GM23248 (cell line): Measurements from ENCODE around the gene SMARCD2. TPM values are rescaled to one million over a fixed set of nuclear protein-coding genes. Genes with fewer than 3 reads are reported as not detected.

Experiments used
- DNase-seq: peaks from one replicate; pipeline ENCODE4 v3.0.0-alpha.2; 2015
- H2AFZ ChIP-seq: fragments of 200-600 bp; sonication (generic); 2 replicates; pipeline ENCODE4 v1.6.1; 2016; ENCODE audit warnings: antibody characterized with exemption
- H3F3A ChIP-seq: fragments of 200-600 bp; sonication (generic); 2 replicates; pipeline ENCODE4 v1.6.1; 2016; ENCODE audit warnings: mild to moderate bottlenecking, antibody characterized with exemption, mixed run types; ENCODE audit not compliant: insufficient read depth
- H3K27ac ChIP-seq: fragments of 200-600 bp; sonication (generic); 2 replicates; pipeline ENCODE4 v1.5.1; 2016; ENCODE audit warnings: mild to moderate bottlenecking
- H3K27me3 ChIP-seq: fragments of 200-600 bp; sonication (generic); replicated peaks from 2 replicates; pipeline ENCODE4 v1.6.1; 2016; ENCODE audit warnings: mild to moderate bottlenecking; ENCODE audit not compliant: insufficient read depth
- H3K36me3 ChIP-seq: fragments of 200-600 bp; sonication (generic); 2 replicates; pipeline ENCODE4 v1.6.1; 2016; ENCODE audit warnings: low read depth, mild to moderate bottlenecking
- H3K4me1 ChIP-seq: fragments of 200-600 bp; sonication (generic); 2 replicates; pipeline ENCODE4 v1.6.1; 2016; ENCODE audit warnings: mild to moderate bottlenecking; ENCODE audit not compliant: insufficient read depth
- H3K4me2 ChIP-seq: fragments of 200-600 bp; sonication (generic); one replicate; pipeline ENCODE4 v1.6.1; 2016; ENCODE audit warnings: mild to moderate bottlenecking; ENCODE audit not compliant: unreplicated experiment
- H3K4me3 ChIP-seq: fragments of 200-600 bp; sonication (generic); 2 replicates; pipeline ENCODE4 v1.5.1; 2016; ENCODE audit warnings: mild to moderate bottlenecking
- H3K79me2 ChIP-seq: fragments of 200-600 bp; sonication (generic); 2 replicates; pipeline ENCODE4 v1.6.1; 2016; ENCODE audit warnings: mild to moderate bottlenecking; ENCODE audit not compliant: insufficient read depth
- H3K9ac ChIP-seq: fragments of 200-600 bp; sonication (generic); 2 replicates; pipeline ENCODE4 v1.6.1; 2016; ENCODE audit warnings: mild to moderate bottlenecking
- H3K9me2 ChIP-seq: fragments of 200-600 bp; sonication (generic); 2 replicates; pipeline ENCODE4 v1.6.1; 2016; ENCODE audit warnings: mixed run types, mild to moderate bottlenecking, moderate library complexity; ENCODE audit not compliant: insufficient read depth
- H3K9me3 ChIP-seq: fragments of 200-600 bp; sonication (generic); one replicate; pipeline ENCODE4 v1.6.1; 2017; ENCODE audit warnings: low read depth
- H4K20me1 ChIP-seq: fragments of 200-600 bp; sonication (generic); 2 replicates; pipeline ENCODE4 v1.6.0; 2016; ENCODE audit not compliant: insufficient read depth
- EZH2 ChIP-seq: fragments of 200-600 bp; sonication (generic); IDR thresholded peaks from 2 replicates; pipeline ENCODE4 v1.6.1; 2018; ENCODE audit warnings: antibody characterized with exemption, mild to moderate bottlenecking; ENCODE audit not compliant: insufficient read depth, poor library complexity, severe bottlenecking
- EZH2phosphoT487 ChIP-seq: fragments of 200-600 bp; sonication (generic); IDR thresholded peaks from 2 replicates; pipeline ENCODE4 v1.6.1; 2018; ENCODE audit warnings: antibody characterized with exemption, moderate library complexity, mild to moderate bottlenecking, low read depth; ENCODE audit not compliant: insufficient read depth
- WGBS, 2 experiments: methylation state at CpG; one replicate each; pipeline ENCODE4 v1.1.6; 2015 to 2017; ENCODE audit warnings: low lambda C conversion rate in 2 of 2, low coverage in 1 of 2; ENCODE audit errors: missing lambda C conversion rate in 2 of 2; 5-methylcytosine and 5-hydroxymethylcytosine counted together
- in situ Hi-C: fragments of 300-500 bp; cut with MboI; formaldehyde crosslinking; loops from 2 replicates; pipeline ENCODE4 v1.15.0; 2020
- polyA plus RNA-seq: library from polyadenylated mRNA; unstranded; fragments of >200 nt; fragmentation: Nextera tagmentation; extraction: Ambion mirVana; gene quantifications from 2 replicates; pipeline ENCODE4 v1.2.1, GENCODE V29; 2016
- total RNA-seq: library from RNA; depleted of rRNA; stranded (reverse); fragments of >200 nt; shearing (Covaris generic); gene quantifications from 2 replicates; pipeline ENCODE4 v1.2.3, GENCODE V29; 2014

SMARCD2 gene
- total and polyA plus RNA-seq, 2 experiments from 2014 or later: 29.3 to 88.5 TPM

GRCh38 chr17:63855185-63855584, 12.7 kb upstream of the SMARCD2 start:
- Histone ChIP-seq H3K4me2 (no peak overlapping the region), H3K27ac (no peak overlapping the region), H2AFZ (no peak overlapping the region), H3K27me3 (peaks cover 4% of the 10 kb centered on the region; the same call in 1 of the 2 replicates), H3F3A (no peaks in the 10 kb centered on the region), H3K9me3 (no peaks in the 10 kb centered on the region), H3K9ac (no peak overlapping the region), H3K9me2 (no peaks in the 10 kb centered on the region), H3K4me1 (no peaks in the 10 kb centered on the region), H3K4me3 (no peak overlapping the region), H3K79me2 (no peaks in the 10 kb centered on the region), H4K20me1 (no peaks in the 10 kb centered on the region), H3K36me3 (no peaks in the 10 kb centered on the region)
- WGBS, 2 experiments: 62 to 69% methylated on average over 8 of the region's 8 CpGs
- no peak for DNase-seq
- TF ChIP-seq EZH2phosphoT487: no peak
- no peak for TF ChIP-seq EZH2
- in situ Hi-C loops: no loop called here

GRCh38 chr17:63854709-63855108, 12.2 kb upstream of the SMARCD2 start:
- Histone ChIP-seq H3K4me1 (no peaks in the 10 kb centered on the region), H3K9me2 (no peaks in the 10 kb centered on the region), H3K27me3 (peaks cover 4% of the 10 kb centered on the region; the same call in 1 of the 2 replicates), H3K9ac (no peak overlapping the region), H3F3A (no peaks in the 10 kb centered on the region), H4K20me1 (no peaks in the 10 kb centered on the region), H2AFZ (no peak overlapping the region), H3K9me3 (no peaks in the 10 kb centered on the region), H3K79me2 (no peaks in the 10 kb centered on the region), H3K4me3 (no peak overlapping the region), H3K27ac (no peak overlapping the region), H3K36me3 (no peaks in the 10 kb centered on the region), H3K4me2 (no peak overlapping the region)
- DNase-seq: no peak
- no peak for TF ChIP-seq EZH2
- TF ChIP-seq EZH2phosphoT487: no peak
- WGBS, 2 experiments: 70 to 80% methylated on average over 5 of the region's 5 CpGs
- in situ Hi-C loops: no loop called here

- H3K27ac ChIP-seq: no peak overlapping the region
- H4K20me1 ChIP-seq: no peaks in the 10 kb centered on the region
- H3K4me2 ChIP-seq: no peak overlapping the region
- WGBS, 2 experiments: 98% methylated on average over 2 of the region's 2 CpGs
- no peak for DNase-seq
- H3K4me3 ChIP-seq: no peak overlapping the region
- H3K9me2 ChIP-seq: no peaks in the 10 kb centered on the region
- H3K9me3 ChIP-seq: no peaks in the 10 kb centered on the region
- H3K79me2 ChIP-seq: no peaks in the 10 kb centered on the region
- no peaks in the 10 kb centered on the region for H3K36me3 ChIP-seq
- TF ChIP-seq EZH2phosphoT487 (no peak), EZH2 (no peak)
- H3K9ac ChIP-seq: no peak overlapping the region
- no peaks in the 10 kb centered on the region for H3F3A ChIP-seq
- in situ Hi-C loops: no loop called here
- peaks cover 4% of the 10 kb centered on the region; the same call in 1 of the 2 replicates for H3K4me1 ChIP-seq
- H3K27me3 ChIP-seq: no peaks in the 10 kb centered on the region; the same call in 1 of the 2 replicates
- H2AFZ ChIP-seq: no peak overlapping the region
Observed at GRCh38 chr17:63853260-63853659, 10.8 kb upstream of the SMARCD2 start.

DNA sequence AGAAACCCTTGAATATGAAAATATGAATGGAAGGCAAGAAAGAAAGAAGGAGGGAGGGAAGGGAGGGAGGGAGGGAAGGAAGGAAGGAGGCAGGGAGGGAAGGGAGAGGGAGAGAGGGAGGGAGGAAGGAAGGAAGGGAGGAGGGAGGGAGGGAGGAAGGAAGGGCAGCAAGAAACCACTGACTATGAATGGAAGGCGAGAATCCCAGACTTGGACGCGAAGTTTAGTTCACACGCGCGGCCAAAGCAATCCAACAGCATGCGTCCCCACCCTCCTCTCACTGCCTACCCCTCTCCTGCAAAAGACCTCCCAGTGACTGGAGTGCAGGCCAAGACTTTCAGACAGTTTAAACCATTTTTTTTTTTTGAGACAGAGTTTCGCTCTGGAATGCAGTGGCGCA, 7.9 kb upstream of the SMARCD2 start:
- Histone ChIP-seq H3F3A (no peaks in the 10 kb centered on the region), H3K4me1 (peaks cover 4% of the 10 kb centered on the region; the same call in 1 of the 2 replicates), H3K36me3 (no peaks in the 10 kb centered on the region), H2AFZ (no peak overlapping the region), H4K20me1 (no peaks in the 10 kb centered on the region), H3K27me3 (no peaks in the 10 kb centered on the region; the same call in 1 of the 2 replicates), H3K4me2 (no peak overlapping the region), H3K27ac (no peak overlapping the region), H3K9me2 (no peaks in the 10 kb centered on the region), H3K79me2 (no peaks in the 10 kb centered on the region), H3K9me3 (no peaks in the 10 kb centered on the region), H3K4me3 (no peak overlapping the region), H3K9ac (no peak overlapping the region)
- TF ChIP-seq EZH2 (no peak), EZH2phosphoT487 (no peak)
- WGBS, 2 experiments: 95 to 96% methylated on average over 4 to 9 of the region's 9 CpGs
- in situ Hi-C loops: no loop called here
- DNase-seq: no peak
